HG03108 (cell line): Measurements from ENCODE around the gene EHD1.

ENCODE experiments used
- ATAC-seq: cut with Tn5 transposase; IDR thresholded peaks from one replicate; pipeline ENCODE4 v1.9.1; 2021; ENCODE audit warnings: moderate library complexity; ENCODE audit not compliant: unreplicated experiment

Gene EHD1

DNA sequence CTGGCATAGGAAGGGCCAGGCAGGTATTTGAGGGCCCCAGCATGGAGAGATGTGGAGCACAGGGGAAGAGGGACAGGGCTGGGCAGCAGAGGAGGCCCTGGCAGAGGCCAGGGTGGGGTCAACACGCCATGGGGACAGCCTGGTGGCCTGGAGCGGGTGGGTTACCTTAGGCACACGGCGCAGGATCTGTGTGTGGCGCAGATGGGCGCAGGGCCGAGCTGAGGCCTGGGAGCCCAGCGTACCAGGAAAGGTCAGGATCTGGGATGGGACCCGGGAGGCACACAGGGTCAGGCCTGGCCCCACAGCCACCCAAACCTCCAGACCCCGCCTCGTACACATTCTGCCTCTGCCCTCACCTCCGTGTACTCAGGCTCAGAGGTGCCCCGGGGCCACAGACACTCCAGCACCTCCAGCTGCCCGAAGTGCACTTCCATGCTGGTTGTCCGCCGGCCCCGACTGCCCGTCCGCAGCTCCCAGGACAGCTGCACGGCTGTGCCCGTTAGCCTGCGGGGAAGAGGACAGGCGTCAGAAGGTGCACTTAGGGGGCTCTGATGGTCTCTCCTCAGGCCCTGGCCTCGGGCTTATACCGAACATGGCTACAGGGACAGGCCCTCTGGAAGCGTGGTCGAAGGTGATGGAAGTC, 32.2 kb upstream of the EHD1 start:
- no peak for ATAC-seq

DNA sequence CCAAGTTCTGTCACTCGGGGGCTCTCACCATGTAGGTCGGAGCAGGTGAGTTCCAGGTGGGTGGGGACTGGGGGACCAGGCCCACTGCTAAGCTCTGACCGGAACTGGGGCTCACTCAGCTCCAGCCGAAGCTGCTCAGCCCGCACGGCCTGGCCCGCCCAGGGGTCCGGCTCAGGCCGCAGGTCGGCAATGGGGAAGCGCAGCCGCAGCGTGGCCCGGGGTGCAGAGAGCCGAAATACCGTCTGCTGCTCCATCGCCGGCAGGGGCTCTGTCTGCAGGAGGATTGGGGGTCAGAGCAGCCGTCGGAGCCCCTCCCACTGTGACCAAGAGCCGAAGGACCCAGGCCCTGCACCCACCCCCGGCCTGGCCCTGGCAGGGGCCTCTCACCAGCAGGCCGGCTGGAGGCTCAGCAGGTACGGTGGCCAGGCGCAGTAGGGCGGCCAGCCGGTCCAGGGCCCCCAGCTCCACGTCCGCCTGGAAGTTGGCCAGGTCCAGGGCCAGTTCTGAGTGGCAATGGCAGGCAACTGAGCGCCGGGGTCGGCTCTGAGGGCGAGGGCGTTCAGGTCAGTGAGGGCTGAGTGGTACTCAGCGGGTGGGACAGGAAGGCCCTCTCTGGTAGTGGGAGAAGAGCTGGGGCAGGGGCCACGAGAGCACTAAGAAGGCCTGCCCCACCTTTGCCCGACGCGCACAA, 31.4 kb upstream of the EHD1 start:
- ATAC-seq, result no peak

DNA sequence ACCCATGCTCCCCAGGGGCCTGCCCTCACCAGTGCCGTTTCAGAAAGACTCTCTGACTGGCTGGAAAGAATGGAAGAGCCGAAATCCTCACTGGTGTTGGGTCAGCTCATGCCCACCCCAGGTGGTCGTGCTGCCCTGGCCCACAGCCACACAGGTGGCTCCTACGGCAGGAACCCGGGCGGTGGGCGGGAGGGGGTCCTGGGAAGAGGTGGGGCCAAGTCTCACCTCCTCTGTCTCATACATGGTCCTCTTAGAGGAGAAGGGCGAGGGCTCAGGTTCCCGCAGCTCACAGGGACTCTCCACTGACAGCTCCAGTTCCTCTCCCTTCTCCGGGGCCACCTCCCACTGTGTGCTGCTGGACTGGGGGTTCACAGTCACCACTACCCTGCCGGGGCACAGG, 30.3 kb upstream of the EHD1 start:
- ATAC-seq, result no peak

DNA sequence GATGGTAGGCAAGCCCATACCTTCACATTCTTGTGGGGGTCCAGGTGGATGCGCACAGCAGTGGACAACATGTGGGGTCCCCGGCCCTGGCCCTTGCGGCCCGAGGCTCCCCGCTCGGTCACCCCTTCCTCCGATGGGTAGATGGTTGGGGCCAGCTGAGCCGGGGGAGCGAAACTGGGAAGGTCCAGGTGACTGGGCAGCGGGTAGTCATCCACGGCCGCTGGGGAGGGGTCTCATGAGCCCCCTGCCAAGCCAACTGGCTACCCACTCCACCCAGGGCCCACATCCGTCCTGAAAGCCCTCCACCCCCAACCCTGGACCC, 27.9 kb upstream of the EHD1 start:
- no peak for ATAC-seq

DNA sequence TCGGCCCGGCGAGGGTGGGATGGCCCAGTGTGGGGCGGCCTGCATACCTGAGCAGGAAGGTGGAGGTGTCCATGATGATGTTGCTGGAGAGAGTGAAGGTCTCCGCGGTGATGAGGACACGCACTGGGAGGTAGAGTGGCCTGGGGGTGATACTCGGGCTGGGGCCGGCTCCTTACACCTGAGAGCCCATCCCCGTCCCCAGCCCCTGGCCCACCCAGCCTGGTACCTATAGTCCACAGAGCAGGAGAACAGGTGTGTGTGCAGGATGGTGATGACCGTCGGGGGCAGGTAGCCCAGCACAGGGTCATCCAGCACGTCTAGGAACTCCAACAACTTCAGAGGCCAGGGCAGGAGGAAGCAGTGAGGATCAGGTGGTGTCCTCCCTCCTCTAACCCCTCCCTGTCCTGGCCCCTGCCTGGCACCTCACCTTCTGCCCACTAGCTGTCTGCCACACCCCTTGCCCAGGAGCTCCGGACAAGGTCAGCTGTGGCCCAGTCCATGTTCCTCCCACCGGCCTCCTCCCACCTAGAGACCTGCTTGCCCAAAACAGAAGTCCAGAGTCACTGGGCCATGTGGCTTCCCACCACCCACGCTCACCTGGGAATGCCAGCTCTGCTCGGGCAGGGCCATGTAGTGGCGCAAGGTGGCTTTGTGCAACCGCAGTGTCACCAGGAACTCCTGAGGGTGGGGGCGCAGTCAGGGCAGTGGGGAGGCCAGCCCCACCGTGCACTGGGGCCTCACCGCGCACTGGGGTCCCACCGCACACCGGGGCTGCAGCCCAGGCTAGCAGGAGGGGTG, 27.3 kb upstream of the EHD1 start:
- no peak for ATAC-seq

DNA sequence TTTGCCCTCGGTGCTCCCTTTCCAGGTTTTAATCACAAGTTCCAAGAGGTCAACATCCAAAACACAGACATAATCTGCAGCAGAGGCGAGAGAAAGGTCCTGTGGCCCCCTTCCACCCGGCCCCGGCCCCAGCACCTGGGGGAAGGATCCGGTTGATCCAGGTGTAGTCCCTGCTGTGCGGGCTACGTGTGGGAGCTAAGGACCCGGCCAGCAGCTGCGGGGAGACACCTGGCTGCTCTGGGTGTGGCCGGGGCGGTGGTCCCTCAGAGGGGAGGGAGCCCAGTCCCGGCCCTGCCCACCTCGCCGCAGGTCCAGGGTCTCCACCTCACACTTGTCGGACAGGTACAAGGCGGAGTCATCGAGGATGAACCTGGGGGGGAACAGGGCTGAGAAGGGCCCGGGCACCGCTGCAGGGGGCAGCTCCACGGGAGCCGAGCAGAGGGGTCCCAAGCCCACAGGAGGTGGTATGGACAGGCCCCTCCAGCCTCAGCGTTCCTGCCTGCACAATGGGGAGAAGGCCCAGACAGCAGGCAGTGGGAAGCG, 24.9 kb upstream of the EHD1 start:
- ATAC-seq, result no peak

DNA sequence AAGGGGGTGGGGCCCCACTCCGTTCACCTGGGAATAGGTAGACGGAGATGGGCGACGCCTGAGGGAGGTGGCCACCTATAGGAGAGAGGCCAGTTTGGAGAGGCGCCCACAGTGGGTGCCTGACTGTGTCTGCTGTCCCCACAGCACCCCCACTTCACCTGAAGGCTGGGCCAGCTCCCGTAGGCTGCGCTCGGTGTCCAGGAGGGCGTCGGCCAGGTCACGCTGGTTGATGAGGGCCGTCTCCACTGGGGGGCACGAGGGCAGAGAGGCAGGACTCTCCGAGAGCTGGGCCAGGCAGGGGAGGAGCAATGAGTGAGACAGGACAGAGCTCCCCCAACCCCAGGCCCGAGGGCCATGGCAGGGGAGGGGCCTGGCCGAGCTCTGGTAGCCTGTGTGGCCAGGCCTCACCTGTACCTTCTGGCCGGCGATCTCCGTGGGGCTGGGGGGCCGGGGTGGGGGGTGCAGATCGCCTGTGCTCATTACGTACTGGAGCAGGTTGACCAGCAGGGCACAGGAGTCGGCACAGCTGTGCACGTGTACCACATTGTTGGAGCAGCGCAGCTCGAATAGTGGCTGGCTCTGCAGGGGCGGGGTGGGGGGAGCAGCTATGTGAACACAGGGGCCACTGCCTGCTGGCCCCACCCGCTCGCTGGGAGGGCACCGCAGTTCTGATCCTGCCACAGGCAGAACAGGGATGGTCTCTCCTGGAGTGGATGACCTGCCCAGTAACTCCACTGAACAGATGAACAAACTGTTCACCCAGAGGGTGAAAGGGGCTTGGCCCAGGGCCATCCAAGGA, 23.9 kb upstream of the EHD1 start:
- no peak for ATAC-seq

DNA sequence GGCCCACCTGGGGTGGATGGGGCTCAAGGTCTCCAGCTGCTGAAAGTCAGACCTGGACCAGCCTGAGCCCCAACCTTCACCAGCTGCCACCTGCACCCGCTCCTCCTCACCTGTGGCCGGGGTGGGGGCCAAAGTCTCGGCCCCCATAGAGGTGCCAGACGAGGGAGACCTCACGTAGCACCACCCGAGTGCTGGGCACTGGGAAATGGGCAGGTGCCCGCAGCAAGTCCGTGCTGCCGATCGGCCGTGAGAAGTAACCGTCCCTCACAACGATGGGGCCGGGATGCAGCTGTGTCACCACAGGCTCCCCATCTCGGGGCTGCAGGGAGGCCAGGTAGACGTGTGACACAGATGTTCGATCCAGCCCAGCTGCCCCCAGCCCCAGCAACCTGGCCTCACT, 22.4 kb upstream of the EHD1 start:
- no peak for ATAC-seq

DNA sequence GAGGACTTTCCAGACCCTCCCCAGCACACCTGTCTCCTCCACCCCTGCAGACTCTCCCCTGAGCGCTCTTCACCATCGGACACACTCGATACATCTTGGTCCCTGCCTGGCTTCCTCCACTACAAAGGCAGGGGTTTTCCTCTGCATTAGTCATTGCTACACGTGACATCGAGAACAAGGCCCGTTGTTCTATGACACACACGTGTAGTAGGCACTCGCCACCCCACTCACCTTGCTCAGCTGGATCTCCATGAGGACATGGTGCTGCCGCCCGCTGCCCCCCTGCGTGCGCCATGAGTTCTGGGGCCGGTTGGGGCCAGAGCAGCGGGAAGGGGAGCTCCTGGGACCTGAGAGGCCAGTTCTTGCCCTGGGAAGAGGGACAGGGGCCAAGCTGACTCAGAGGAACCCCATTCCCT, 21.9 kb upstream of the EHD1 start:
- ATAC-seq, result no peak

DNA sequence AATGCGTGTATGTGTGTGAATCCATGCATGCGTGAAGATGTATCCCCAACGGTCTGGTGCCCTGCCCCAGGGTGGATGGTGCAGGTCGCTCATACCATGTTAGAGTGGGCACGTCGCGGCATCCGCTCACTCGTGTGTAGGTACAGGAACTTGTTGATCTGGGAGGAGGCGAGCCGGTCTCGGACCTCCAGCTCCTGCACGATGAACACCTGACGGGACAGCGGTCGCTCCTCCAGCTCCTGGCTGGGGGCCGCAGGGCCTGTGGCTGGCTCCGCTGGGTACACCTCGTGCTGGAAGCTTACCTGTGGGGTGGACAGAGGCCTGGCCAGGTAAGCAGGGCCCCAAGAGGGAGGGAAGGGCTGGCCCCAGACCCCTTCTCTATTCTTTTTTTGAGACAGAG, 20.1 kb upstream of the EHD1 start:
- no peak for ATAC-seq

DNA sequence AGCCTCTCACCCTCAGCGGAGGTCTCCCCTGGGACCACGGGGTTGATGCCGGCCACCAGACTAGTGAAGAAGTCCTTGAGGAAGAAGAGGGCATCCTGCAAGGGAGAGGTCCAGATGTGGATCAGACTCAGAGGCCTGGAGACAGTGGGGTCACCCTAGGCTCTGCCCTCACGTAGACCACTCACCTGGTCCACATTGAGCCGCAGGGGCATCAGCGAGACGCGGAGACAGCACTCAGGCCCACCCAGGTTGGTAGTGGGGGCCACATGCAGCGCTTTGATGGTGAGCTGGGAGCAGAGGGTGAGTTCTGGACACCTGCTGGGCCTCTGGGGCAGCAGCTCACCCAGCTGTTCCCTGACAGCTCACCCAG, 19.6 kb upstream of the EHD1 start:
- ATAC-seq, result no peak

DNA sequence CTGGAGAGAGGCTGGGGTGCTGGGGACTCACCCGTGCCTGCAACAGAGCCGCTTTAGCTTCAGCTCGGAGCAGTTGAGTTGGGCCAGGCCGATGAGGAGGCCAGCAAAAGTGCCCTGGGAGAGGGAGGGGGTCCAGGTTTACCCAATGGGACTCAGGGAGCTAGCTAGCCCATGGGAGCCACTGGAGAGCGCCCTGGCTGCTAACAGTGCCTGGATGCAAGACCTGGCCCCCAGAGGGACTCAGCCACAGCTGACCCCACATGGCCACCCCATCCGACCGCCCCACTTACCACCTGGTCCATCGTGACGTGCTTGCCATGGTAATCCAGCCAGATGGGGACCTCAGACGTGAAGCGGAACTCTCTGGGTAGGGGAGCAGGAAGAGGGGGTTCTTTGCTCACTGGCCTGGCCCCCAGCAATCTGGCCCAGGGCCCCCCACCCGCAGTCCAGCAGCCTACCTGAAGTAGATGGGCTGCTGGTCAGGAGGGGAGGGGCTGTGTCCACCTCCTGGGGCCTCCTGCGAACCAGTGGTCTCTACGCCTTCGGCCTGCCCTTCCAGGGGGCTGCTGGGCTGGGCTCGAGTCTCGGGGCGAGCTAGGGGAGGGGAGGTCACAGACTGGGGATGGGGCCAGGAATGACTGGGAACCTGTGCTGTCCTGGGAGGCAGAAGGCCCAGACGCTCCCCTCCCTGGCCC, 19.1 kb upstream of the EHD1 start:
- ATAC-seq, result no peak

DNA sequence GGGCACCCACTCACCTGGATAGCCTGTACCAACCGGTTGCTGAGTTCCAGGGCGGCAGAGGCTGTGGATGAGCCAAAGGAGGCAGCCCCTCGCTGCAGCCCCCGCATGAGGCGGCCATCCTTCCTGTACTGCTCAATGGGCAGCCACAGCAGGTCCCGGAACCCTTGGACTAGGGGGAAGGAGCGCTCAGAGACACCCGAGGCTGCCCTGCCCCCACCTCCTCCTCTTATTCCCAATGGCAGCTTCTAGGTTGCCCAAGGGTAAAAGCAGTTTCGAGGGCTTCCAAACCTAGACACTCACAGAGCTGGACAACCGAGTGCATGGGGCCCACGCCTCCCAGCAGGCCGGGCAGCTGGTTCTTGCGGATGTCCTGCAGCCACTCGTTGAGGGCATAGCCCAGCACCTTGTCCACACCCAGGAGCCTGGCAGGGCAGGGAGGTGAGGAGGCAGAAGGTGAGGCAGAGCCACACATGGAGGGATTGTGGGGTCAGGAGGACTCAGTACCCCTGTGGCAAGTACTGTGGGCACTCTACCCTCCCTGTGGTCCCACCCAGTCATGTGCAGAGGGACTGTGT, 18.1 kb upstream of the EHD1 start:
- no peak for ATAC-seq

DNA sequence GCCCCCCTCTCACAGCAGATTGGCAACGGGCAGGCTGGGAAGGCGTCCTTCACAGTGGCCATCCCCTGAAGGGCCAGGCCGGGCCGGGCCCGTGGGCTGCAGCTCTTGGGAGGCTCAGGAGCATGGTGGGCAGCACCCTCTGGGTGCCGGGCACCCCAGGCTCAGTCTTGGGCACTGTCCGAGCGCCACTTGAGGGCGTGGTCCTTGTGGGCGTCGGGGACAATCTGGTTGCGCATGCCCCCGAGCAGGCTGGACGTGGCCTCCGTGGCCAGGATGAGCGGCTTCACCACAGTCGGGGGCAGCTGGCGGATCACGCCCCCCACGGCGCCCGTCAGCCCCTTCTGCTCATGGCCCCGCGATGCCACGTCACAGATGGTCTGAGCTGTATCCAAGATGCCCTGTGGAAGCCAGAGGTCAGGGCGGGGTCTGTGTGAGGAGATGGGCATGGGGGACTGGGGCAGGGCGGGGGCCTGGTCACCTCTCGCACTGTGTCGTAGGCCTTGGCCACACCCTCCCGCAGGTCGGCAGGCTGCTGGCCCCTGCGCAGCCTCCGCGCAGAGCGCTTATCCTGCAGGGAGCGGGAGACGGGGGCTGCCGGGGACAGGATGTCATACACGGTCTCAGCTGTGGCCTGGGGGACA, 16.5 kb upstream of the EHD1 start:
- ATAC-seq, result no peak

DNA sequence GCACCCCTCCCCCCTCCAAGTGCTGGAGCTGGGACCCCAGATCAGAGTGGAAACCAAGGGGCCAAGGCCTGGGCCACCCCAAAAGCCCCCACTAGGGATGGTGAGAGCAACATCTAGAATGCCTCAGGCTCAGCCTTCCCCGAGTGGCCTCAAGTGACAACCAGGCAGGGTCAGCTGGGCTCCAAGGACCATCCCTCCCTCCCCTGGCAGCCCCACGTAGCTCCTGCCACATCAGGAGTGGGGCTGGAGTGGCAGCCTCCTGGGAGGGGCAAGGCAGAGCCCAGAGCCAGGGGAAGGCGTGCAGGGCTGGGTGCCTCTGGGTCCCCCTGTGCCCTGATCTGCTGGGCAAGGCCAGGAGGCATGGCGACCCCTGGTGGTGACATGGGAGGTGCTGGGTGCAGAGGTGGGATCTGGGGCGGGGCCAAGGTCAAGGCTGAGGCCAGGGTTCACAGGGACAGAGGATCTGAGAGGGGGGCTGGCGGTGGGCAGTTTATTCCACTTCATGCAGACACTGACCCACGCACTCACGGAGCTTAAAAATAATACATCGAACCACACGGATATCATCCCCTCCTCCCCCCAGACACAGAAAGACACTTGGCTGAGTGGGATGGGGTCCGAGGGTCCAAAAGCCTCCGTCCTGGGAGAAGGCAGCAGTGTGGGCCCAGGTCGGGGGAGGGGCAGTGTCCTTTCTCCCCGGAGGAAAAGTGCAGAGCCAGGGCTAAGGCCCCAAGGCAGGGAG, 15.8 kb upstream of the EHD1 start:
- ATAC-seq, result no peak

DNA sequence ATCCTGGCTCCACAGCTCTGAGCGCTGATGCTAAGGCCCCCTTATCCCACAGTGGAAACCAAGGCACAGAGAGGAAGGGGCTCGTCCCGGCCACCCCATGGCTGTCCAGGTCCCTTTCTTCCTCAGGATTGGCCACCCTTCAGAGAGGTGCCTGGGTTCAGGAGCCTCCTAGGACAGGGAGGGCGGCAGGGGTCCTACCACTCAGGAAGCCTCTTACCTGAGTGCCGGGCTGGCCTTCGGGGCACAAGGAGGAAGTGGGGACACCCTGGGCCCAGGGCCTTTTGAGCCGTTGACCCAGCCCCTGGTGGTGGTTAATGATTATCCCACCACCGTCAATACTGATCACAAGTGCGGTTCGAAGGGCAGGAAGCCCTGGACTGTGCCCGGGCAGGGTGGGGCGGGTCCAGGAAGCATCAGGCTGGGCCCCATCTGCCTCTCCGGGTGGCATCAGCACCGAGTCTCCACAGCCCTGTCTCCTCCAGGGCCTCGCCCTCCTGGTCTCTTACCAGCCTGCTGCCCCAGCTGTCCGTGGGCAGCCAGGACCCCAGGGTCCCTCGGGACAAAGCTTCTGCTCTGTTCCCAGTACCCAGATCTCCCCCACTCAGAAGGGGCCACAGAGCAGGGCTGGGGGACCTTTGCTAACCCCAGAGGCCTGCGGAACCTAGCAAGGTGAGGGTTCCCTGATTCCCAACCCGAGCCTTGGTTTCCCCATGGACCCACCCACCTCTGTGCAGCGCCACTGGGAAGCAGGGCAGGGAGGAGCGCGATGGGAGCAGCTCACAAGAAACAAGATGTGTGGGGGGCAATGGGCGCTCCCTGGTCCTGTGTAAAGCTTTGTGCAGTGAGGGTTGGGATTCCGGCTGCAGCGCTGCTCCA, 15.0 kb upstream of the EHD1 start:
- ATAC-seq, result peak; percentile 48

DNA sequence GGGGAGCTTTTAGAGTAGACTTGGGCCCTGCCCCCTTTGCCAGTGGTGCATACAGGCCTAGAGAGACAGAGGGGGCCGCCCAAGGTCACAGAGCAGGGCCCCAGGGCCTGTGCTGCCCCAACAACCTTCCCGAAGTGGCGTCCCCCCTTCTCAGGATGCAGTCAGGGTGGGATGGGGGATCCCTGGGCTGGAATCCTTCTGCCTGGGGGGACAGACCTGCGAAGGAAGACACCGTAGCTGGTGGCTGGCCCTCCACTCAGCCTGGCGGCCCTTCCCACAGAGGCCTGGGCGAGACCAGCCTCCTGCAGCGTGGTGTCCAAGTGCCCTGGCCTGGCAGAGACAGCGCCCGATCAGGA, 14.4 kb upstream of the EHD1 start:
- ATAC-seq, result no peak

DNA sequence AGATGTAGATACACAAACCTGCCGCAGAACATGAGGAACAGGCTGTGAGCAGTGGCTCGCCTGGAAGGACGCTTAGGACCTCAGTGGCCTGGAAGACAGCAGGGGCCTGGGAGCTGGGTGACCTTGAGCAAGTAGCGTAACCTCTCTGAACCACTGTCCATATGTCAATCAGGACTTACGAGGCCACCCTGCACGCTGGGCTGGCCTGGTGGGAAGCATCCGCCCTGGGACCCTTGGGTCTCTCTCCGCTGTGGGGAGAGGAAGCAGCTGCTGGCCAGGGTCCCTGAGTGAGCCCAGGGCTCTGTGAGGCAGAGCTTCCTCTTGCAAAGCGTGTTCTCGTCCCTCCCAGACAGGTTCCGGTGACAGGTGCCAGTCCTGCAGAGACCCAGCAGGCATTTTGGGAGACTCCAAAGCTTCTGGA, 14.0 kb upstream of the EHD1 start:
- ATAC-seq, result no peak
